ENCODE measurements around the gene FYCO1. TPM values are rescaled to one million over a fixed set of nuclear protein-coding genes. Genes with fewer than 3 reads are reported as not detected.

Gene FYCO1
- total and polyA plus RNA-seq, 2 of the 8 experiments (the other 6 are each of a cell fraction or from before 2014, with no cell fraction given): 4.8 to 10.8 TPM

GRCh38 chr3:45947361-45947760, 48.3 kb downstream of the FYCO1 start (continued):
- TF ChIP-seq ATF2 (IDR thresholded peaks at IDR 0.05; ENCODE audit: low read length) (no peak), EZH2 (IDR thresholded peaks at IDR 0.05; ENCODE audit: low read depth, low read length, severe bottlenecking) (no peak), SP4 (IDR thresholded peaks at IDR 0.05; ENCODE audit: low read length) (no peak), CBX8 (IDR thresholded peaks at IDR 0.05; ENCODE audit: borderline replicate concordance, low read depth, low read length) (no peak), SIRT6 (IDR thresholded peaks at IDR 0.05; ENCODE audit: low read length) (no peak), NRF1 (IDR thresholded peaks at IDR 0.05; ENCODE audit: low read depth, low read length) (no peak), GTF2F1 (IDR thresholded peaks at IDR 0.05; ENCODE audit: borderline replicate concordance, low read depth, low read length) (no peak)
